ENCODE results near the gene ADAM30.

GRCh38 chr1:119903443-119903835, 7.1 kb upstream of the ADAM30 start:
- TF ChIP-seq POLR2A (IDR thresholded peaks at IDR 0.05; ENCODE audit: low read length) = no peak
- TF ChIP-seq GATA1 (IDR thresholded peaks at IDR 0.05; ENCODE audit: low read depth, low read length) = no peak

Data from erythroblast (primary cell).